ENCODE results near the gene LRIG1. TPM values are rescaled to one million over a fixed set of nuclear protein-coding genes. Genes with fewer than 3 reads are reported as not detected.

Gene LRIG1
- total and polyA plus RNA-seq, 2 experiments from 2014 or later = 8.2 to 13.3 TPM

- Histone ChIP-seq H4K20me1 (ENCODE audit: insufficient read depth, poor library complexity, severe bottlenecking) (no peaks in the 10 kb centered on the region), H3K27ac (no peak overlapping the region), H3K4me1 (ENCODE audit: insufficient read depth) (peaks cover 8% of the 10 kb centered on the region), H3K4me2 (no peak overlapping the region), H3K36me3 (replicated peaks; ENCODE audit: insufficient read depth, low read depth) (no peaks in the 10 kb centered on the region), H3K9me3 (ENCODE audit: low read depth) (no peaks in the 10 kb centered on the region), H3K27me3 (no peaks in the 10 kb centered on the region), H3K79me2 (peaks cover 32% of the 10 kb centered on the region), H2AFZ (no peak overlapping the region), H3K4me3 (no peak overlapping the region), H3K9me2 (replicated peaks; ENCODE audit: insufficient read depth) (no peaks in the 10 kb centered on the region)
- DNase-seq (ENCODE audit: low spot score) = no peak
- TF ChIP-seq EZH2phosphoT487 (IDR thresholded peaks at IDR 0.05; ENCODE audit: low read depth, severe bottlenecking, unreplicated experiment) (no peak), EZH2 (IDR thresholded peaks at IDR 0.05; ENCODE audit: borderline replicate concordance) (no peak), CTCF (IDR thresholded peaks at IDR 0.05; ENCODE audit: poor library complexity) (no peak)
- WGBS (ENCODE audit: low lambda C conversion rate, missing lambda C conversion rate) = 97% methylated on average over 4 of the region's 4 CpGs
These were observed 35.2 kb downstream of the LRIG1 start for GRCh38 chr3:66465587-66465986.

- Histone ChIP-seq H3K4me1 (ENCODE audit: insufficient read depth) (peaks cover 8% of the 10 kb centered on the region), H3K9me2 (replicated peaks; ENCODE audit: insufficient read depth) (no peaks in the 10 kb centered on the region), H3K4me3 (no peak overlapping the region), H2AFZ (no peak overlapping the region), H3K9me3 (ENCODE audit: low read depth) (no peaks in the 10 kb centered on the region), H3K79me2 (peaks cover 30% of the 10 kb centered on the region), H3K4me2 (no peak overlapping the region), H4K20me1 (ENCODE audit: insufficient read depth, poor library complexity, severe bottlenecking) (no peaks in the 10 kb centered on the region), H3K36me3 (replicated peaks; ENCODE audit: insufficient read depth, low read depth) (no peaks in the 10 kb centered on the region), H3K27me3 (no peaks in the 10 kb centered on the region), H3K27ac (no peak overlapping the region)
- TF ChIP-seq EZH2 (IDR thresholded peaks at IDR 0.05; ENCODE audit: borderline replicate concordance) (no peak), CTCF (IDR thresholded peaks at IDR 0.05; ENCODE audit: poor library complexity) (no peak), EZH2phosphoT487 (IDR thresholded peaks at IDR 0.05; ENCODE audit: low read depth, severe bottlenecking, unreplicated experiment) (no peak)
- 95% methylated on average over 3 of the region's 3 CpGs for WGBS (ENCODE audit: low lambda C conversion rate, missing lambda C conversion rate)
- no peak for DNase-seq (ENCODE audit: low spot score)
These were observed 35.8 kb downstream of the LRIG1 start for GRCh38 chr3:66465034-66465433.

GRCh38 chr3:66464512-66464894 is 36.3 kb downstream of the LRIG1 start:
- no peak for DNase-seq (ENCODE audit: low spot score)
- Histone ChIP-seq H2AFZ (no peak overlapping the region), H3K9me3 (ENCODE audit: low read depth) (no peaks in the 10 kb centered on the region), H3K4me1 (ENCODE audit: insufficient read depth) (peaks cover 8% of the 10 kb centered on the region), H3K36me3 (replicated peaks; ENCODE audit: insufficient read depth, low read depth) (no peaks in the 10 kb centered on the region), H4K20me1 (ENCODE audit: insufficient read depth, poor library complexity, severe bottlenecking) (no peaks in the 10 kb centered on the region), H3K27me3 (no peaks in the 10 kb centered on the region), H3K9me2 (replicated peaks; ENCODE audit: insufficient read depth) (no peaks in the 10 kb centered on the region), H3K27ac (no peak overlapping the region), H3K79me2 (peaks cover 26% of the 10 kb centered on the region), H3K4me2 (no peak overlapping the region), H3K4me3 (no peak overlapping the region)
- no peak for TF ChIP-seq CTCF (IDR thresholded peaks at IDR 0.05; ENCODE audit: poor library complexity)
- TF ChIP-seq EZH2phosphoT487 (IDR thresholded peaks at IDR 0.05; ENCODE audit: low read depth, severe bottlenecking, unreplicated experiment) = no peak
- TF ChIP-seq EZH2 (IDR thresholded peaks at IDR 0.05; ENCODE audit: borderline replicate concordance) = no peak
- WGBS (ENCODE audit: low lambda C conversion rate, missing lambda C conversion rate) = 72% methylated on average over 3 of the region's 3 CpGs
